ENCODE measurements around the gene LAMA2.

GRCh38 chr6:129135451-129135850 lies 252.5 kb downstream of the LAMA2 start:
- TF ChIP-seq, protein P1, sequence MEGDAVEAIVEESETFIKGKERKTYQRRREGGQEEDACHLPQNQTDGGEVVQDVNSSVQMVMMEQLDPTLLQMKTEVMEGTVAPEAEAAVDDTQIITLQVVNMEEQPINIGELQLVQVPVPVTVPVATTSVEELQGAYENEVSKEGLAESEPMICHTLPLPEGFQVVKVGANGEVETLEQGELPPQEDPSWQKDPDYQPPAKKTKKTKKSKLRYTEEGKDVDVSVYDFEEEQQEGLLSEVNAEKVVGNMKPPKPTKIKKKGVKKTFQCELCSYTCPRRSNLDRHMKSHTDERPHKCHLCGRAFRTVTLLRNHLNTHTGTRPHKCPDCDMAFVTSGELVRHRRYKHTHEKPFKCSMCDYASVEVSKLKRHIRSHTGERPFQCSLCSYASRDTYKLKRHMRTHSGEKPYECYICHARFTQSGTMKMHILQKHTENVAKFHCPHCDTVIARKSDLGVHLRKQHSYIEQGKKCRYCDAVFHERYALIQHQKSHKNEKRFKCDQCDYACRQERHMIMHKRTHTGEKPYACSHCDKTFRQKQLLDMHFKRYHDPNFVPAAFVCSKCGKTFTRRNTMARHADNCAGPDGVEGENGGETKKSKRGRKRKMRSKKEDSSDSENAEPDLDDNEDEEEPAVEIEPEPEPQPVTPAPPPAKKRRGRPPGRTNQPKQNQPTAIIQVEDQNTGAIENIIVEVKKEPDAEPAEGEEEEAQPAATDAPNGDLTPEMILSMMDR (conservative IDR thresholded peaks at IDR 0.05 in 1 of 2, IDR thresholded peaks at IDR 0.05 in 1 of 2; ENCODE audit: low read depth in 1 of 2, low read length in 2 of 2): no peak
- no peak for TF ChIP-seq EZH2 (IDR thresholded peaks at IDR 0.05; ENCODE audit: low read length, missing control alignments)

Measured in fibroblast of lung (primary cell).